ENCODE results near the gene METTL4.
A peak's percentile ranks its signal among the peaks of the same experiment; 100 is the strongest.

METTL4 gene

GRCh38 chr18:2515908-2516625, 55.2 kb downstream of the METTL4 start:
- peak; percentile 49 to 51 for DNase-seq (ENCODE audit: low read depth in 2 of 2)

- peak; percentile 59 to 60 for DNase-seq (ENCODE audit: low read depth in 2 of 2)
These were observed 56.0 kb downstream of the METTL4 start for GRCh38 chr18:2515171-2515787.

GRCh38 chr18:2513616-2514015, 57.7 kb downstream of the METTL4 start:
- DNase-seq (ENCODE audit: low read depth in 2 of 2), result no peak

GRCh38 chr18:2512059-2512458, 59.2 kb downstream of the METTL4 start:
- DNase-seq (ENCODE audit: low read depth in 2 of 2), result no peak

GRCh38 chr18:2511451-2511850, 59.9 kb downstream of the METTL4 start:
- DNase-seq (ENCODE audit: low read depth in 2 of 2), result no peak

GRCh38 chr18:2510416-2510815, 60.9 kb downstream of the METTL4 start:
- no peak for DNase-seq (ENCODE audit: low read depth in 2 of 2)

GRCh38 chr18:2508678-2509077, 62.6 kb downstream of the METTL4 start:
- no peak for DNase-seq (ENCODE audit: low read depth in 2 of 2)

- no peak for DNase-seq (ENCODE audit: low read depth in 2 of 2)
These were observed 63.1 kb downstream of the METTL4 start for GRCh38 chr18:2508155-2508554.

- no peak for DNase-seq (ENCODE audit: low read depth in 2 of 2)
These were observed 66.7 kb downstream of the METTL4 start for GRCh38 chr18:2504642-2505041.

- no peak for DNase-seq (ENCODE audit: low read depth in 2 of 2)
These were observed 68.4 kb downstream of the METTL4 start for GRCh38 chr18:2502880-2503279.

- DNase-seq (ENCODE audit: low read depth in 2 of 2), result no peak
These were observed 68.9 kb downstream of the METTL4 start for GRCh38 chr18:2502394-2502793.

GRCh38 chr18:2497797-2498196, 73.5 kb downstream of the METTL4 start:
- DNase-seq (ENCODE audit: low read depth in 2 of 2), result no peak

GRCh38 chr18:2495381-2495780, 75.9 kb downstream of the METTL4 start:
- no peak for DNase-seq (ENCODE audit: low read depth in 2 of 2)

- DNase-seq (ENCODE audit: low read depth in 2 of 2), result no peak
These were observed 76.4 kb downstream of the METTL4 start for GRCh38 chr18:2494921-2495320.
